Measurements from ENCODE around the gene CFAP20DC. TPM values are rescaled to one million over a fixed set of nuclear protein-coding genes. Genes with fewer than 3 reads are reported as not detected.

The CFAP20DC gene
- total RNA-seq, 1 donor from 2014 or later: 0.18 TPM

GRCh38 chr3:58801541-58801940, 248.3 kb downstream of the CFAP20DC start:
- no peak for DNase-seq (ENCODE audit: low spot score)

- DNase-seq (ENCODE audit: low spot score): no peak
Observed at GRCh38 chr3:58800940-58801339, 248.9 kb downstream of the CFAP20DC start.

GRCh38 chr3:58800032-58800431, 249.8 kb downstream of the CFAP20DC start:
- no peak for DNase-seq (ENCODE audit: low spot score)

- no peak for DNase-seq (ENCODE audit: low spot score)
Observed at GRCh38 chr3:58799271-58799670, 250.6 kb downstream of the CFAP20DC start.

- no peak for DNase-seq (ENCODE audit: low spot score)
Observed at GRCh38 chr3:58798312-58798711, 251.5 kb downstream of the CFAP20DC start.

- no peak for DNase-seq (ENCODE audit: low spot score)
Observed at GRCh38 chr3:58794750-58795149, 255.1 kb downstream of the CFAP20DC start.

GRCh38 chr3:58793938-58794337, 255.9 kb downstream of the CFAP20DC start:
- no peak for DNase-seq (ENCODE audit: low spot score)

GRCh38 chr3:58792921-58793451, 256.8 kb downstream of the CFAP20DC start:
- DNase-seq (ENCODE audit: low spot score): no peak

GRCh38 chr3:58789385-58789784, 260.4 kb downstream of the CFAP20DC start:
- no peak for DNase-seq (ENCODE audit: low spot score)

- no peak for DNase-seq (ENCODE audit: low spot score)
Observed at GRCh38 chr3:58784888-58785287, 264.9 kb downstream of the CFAP20DC start.

- no peak for DNase-seq (ENCODE audit: low spot score)
Observed at GRCh38 chr3:58784425-58784824, 265.4 kb downstream of the CFAP20DC start.

GRCh38 chr3:58783845-58784244, 266.0 kb downstream of the CFAP20DC start:
- DNase-seq (ENCODE audit: low spot score): no peak

- DNase-seq (ENCODE audit: low spot score): no peak
Observed at GRCh38 chr3:58779934-58780333, 269.9 kb downstream of the CFAP20DC start.

GRCh38 chr3:58776231-58776630, 273.6 kb downstream of the CFAP20DC start:
- DNase-seq (ENCODE audit: low spot score): no peak

- DNase-seq (ENCODE audit: low spot score): no peak
Observed at GRCh38 chr3:58772462-58772861, 277.4 kb downstream of the CFAP20DC start.

- DNase-seq (ENCODE audit: low spot score): no peak
Observed at GRCh38 chr3:58769065-58769464, 280.8 kb downstream of the CFAP20DC start.

- DNase-seq (ENCODE audit: low spot score): no peak
Observed at GRCh38 chr3:58766587-58767282, 283.1 kb downstream of the CFAP20DC start.

GRCh38 chr3:58755150-58755549, 294.7 kb downstream of the CFAP20DC start:
- DNase-seq (ENCODE audit: low spot score): no peak

- DNase-seq (ENCODE audit: low spot score): no peak
Observed at GRCh38 chr3:58754074-58754473, 295.8 kb downstream of the CFAP20DC start.

- no peak for DNase-seq (ENCODE audit: low spot score)
Observed at GRCh38 chr3:58751882-58752567, 297.8 kb downstream of the CFAP20DC start.

- DNase-seq (ENCODE audit: low spot score): no peak
Observed at GRCh38 chr3:58751235-58751634, 298.6 kb downstream of the CFAP20DC start.

GRCh38 chr3:58749948-58750347, 299.9 kb downstream of the CFAP20DC start:
- DNase-seq (ENCODE audit: low spot score): no peak

GRCh38 chr3:58748024-58748423, 301.8 kb downstream of the CFAP20DC start:
- DNase-seq (ENCODE audit: low spot score): no peak
